ENCODE data around the gene C1orf50.
A peak's percentile ranks its signal among the peaks of the same experiment; 100 is the strongest.

The C1orf50 gene

DNA sequence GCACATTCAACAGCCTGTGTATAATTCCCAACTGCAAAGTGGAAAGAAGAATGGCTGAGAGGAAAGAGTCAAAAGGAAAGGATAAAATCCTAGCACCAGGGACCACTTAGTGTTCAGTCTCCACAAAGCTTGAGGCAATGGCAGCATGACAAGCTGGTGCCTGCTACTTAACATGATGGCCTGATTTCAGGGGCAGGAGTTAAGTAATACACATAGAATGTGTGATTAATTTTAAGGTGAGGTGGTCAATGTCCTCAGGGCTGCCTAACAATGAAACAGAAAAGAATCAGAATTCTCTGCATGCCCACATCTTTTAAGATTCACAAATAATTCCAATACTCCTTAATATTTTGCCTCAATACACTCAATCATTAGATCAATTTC, 9.2 kb upstream of the C1orf50 start:
- H3K9ac ChIP-seq (ENCODE audit: low read depth, low read length) = no peak overlapping the region

GRCh38 chr1:42758641-42759040, 8.4 kb upstream of the C1orf50 start:
- TF ChIP-seq EZH2 (IDR thresholded peaks at IDR 0.05; ENCODE audit: borderline replicate concordance, low read depth, low read length, severe bottlenecking) = no peak
- H3K36me3 ChIP-seq (ENCODE audit: insufficient read depth, low read length) = peaks cover 70% of the 10 kb centered on the region
- H3K9me3 ChIP-seq (ENCODE audit: insufficient read depth, low read length, severe bottlenecking) = no peaks in the 10 kb centered on the region
- DNase-seq = no peak
- H3K27me3 ChIP-seq (ENCODE audit: insufficient read depth, low read length, poor library complexity) = no peaks in the 10 kb centered on the region
- H3K4me3 ChIP-seq (ENCODE audit: low read depth in 1 of 2, low read length in 2 of 2) = no peak overlapping the region
- H3K27ac ChIP-seq (ENCODE audit: low read length) = no peak overlapping the region
- no peak for ATAC-seq (ENCODE audit: insufficient read depth, low read depth)
- H3K9ac ChIP-seq (ENCODE audit: low read depth, low read length) = no peak overlapping the region
- no peak overlapping the region for H3K4me2 ChIP-seq (ENCODE audit: insufficient read depth, low read length)
- no peaks in the 10 kb centered on the region for H3K4me1 ChIP-seq (ENCODE audit: insufficient read depth, low read length)
- H2AFZ ChIP-seq (ENCODE audit: low read depth, low read length) = no peak overlapping the region
- no peaks in the 10 kb centered on the region for H4K20me1 ChIP-seq (ENCODE audit: insufficient read depth, low read length)
- peaks cover 4% of the 10 kb centered on the region for H3K79me2 ChIP-seq (ENCODE audit: insufficient read depth, low read length)

More for the DNA sequence above, 9.2 kb upstream of the C1orf50 start:
- DNase-seq (no peak), ATAC-seq (ENCODE audit: insufficient read depth, low read depth) (no peak)
- TF ChIP-seq, protein P1, sequence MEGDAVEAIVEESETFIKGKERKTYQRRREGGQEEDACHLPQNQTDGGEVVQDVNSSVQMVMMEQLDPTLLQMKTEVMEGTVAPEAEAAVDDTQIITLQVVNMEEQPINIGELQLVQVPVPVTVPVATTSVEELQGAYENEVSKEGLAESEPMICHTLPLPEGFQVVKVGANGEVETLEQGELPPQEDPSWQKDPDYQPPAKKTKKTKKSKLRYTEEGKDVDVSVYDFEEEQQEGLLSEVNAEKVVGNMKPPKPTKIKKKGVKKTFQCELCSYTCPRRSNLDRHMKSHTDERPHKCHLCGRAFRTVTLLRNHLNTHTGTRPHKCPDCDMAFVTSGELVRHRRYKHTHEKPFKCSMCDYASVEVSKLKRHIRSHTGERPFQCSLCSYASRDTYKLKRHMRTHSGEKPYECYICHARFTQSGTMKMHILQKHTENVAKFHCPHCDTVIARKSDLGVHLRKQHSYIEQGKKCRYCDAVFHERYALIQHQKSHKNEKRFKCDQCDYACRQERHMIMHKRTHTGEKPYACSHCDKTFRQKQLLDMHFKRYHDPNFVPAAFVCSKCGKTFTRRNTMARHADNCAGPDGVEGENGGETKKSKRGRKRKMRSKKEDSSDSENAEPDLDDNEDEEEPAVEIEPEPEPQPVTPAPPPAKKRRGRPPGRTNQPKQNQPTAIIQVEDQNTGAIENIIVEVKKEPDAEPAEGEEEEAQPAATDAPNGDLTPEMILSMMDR (IDR thresholded peaks at IDR 0.05; ENCODE audit: borderline replicate concordance, extremely low read depth, low read length, poor library complexity, severe bottlenecking) = no peak
- no peak for TF ChIP-seq EZH2 (IDR thresholded peaks at IDR 0.05; ENCODE audit: borderline replicate concordance, low read depth, low read length, severe bottlenecking)
- H3K4me3 ChIP-seq (ENCODE audit: low read depth in 1 of 2, low read length in 2 of 2) = no peak overlapping the region
- no peaks in the 10 kb centered on the region for H4K20me1 ChIP-seq (ENCODE audit: insufficient read depth, low read length)
- no peaks in the 10 kb centered on the region for H3K79me2 ChIP-seq (ENCODE audit: insufficient read depth, low read length)
- H2AFZ ChIP-seq (ENCODE audit: low read depth, low read length) = no peak overlapping the region
- H3K36me3 ChIP-seq (ENCODE audit: insufficient read depth, low read length) = peaks cover 76% of the 10 kb centered on the region
- H3K4me1 ChIP-seq (ENCODE audit: insufficient read depth, low read length) = no peaks in the 10 kb centered on the region
- H3K27me3 ChIP-seq (ENCODE audit: insufficient read depth, low read length, poor library complexity) = no peaks in the 10 kb centered on the region
- no peak overlapping the region for H3K27ac ChIP-seq (ENCODE audit: low read length)
- H3K9me3 ChIP-seq (ENCODE audit: insufficient read depth, low read length, severe bottlenecking) = no peaks in the 10 kb centered on the region
- H3K4me2 ChIP-seq (ENCODE audit: insufficient read depth, low read length) = no peak overlapping the region

DNA sequence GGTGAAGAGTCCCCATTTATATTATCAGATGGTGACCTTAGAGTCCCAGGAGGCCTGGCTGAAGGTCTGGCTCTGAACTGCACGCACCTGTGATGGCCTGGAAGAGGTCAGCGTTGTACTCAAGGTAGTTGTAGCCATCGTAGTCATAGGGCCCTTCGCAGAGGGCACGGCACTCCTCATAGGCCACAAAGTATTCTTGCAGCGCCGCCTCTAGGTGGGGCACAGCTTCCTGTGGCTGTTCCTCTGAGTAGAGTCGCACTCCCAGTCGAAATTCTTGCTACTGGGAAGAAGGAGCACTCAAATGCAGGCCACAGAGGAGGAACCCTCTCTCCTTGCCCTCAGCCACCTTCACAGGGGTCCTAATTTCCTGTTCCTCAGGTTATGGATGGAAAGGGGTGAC, 7.9 kb upstream of the C1orf50 start:
- ATAC-seq (ENCODE audit: insufficient read depth, low read depth) (no peak), DNase-seq (no peak)
- Histone ChIP-seq H3K27ac (ENCODE audit: low read length) (no peak overlapping the region), H3K4me2 (ENCODE audit: insufficient read depth, low read length) (no peak overlapping the region), H3K9ac (ENCODE audit: low read depth, low read length) (no peak overlapping the region), H2AFZ (ENCODE audit: low read depth, low read length) (no peak overlapping the region), H3K4me1 (ENCODE audit: insufficient read depth, low read length) (no peaks in the 10 kb centered on the region), H3K27me3 (ENCODE audit: insufficient read depth, low read length, poor library complexity) (no peaks in the 10 kb centered on the region), H4K20me1 (ENCODE audit: insufficient read depth, low read length) (no peaks in the 10 kb centered on the region), H3K4me3 (ENCODE audit: low read depth in 1 of 2, low read length in 2 of 2) (no peak overlapping the region), H3K9me3 (ENCODE audit: insufficient read depth, low read length, severe bottlenecking) (no peaks in the 10 kb centered on the region), H3K79me2 (ENCODE audit: insufficient read depth, low read length) (peaks cover 8% of the 10 kb centered on the region), H3K36me3 (ENCODE audit: insufficient read depth, low read length) (peaks cover 66% of the 10 kb centered on the region)
- TF ChIP-seq, protein P1 (IDR thresholded peaks at IDR 0.05; ENCODE audit: borderline replicate concordance, extremely low read depth, low read length, poor library complexity, severe bottlenecking) = peak; percentile 15
- no peak for TF ChIP-seq EZH2 (IDR thresholded peaks at IDR 0.05; ENCODE audit: borderline replicate concordance, low read depth, low read length, severe bottlenecking)

DNA sequence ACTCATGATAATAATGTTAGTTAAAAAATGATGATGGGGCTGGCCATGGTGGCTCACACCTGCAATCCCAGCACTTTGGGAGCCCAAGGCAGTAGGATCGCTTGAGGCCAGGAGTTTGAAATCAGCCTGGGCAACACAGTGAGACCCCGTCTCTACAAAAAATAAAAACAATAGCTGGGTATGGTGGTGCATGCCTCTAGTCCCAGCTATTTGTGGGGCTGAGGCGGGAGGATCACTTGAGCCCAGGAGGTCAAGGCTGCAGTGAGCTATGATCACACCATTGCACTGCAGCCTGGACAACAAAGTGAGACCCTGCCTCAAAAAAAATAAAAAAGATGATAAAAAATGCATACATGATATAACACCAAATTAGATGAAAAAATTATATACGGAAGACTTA, 5.5 kb upstream of the C1orf50 start:
- ATAC-seq (ENCODE audit: insufficient read depth, low read depth) (no peak), DNase-seq (no peak)
- H3K9ac ChIP-seq (ENCODE audit: low read depth, low read length) = no peak overlapping the region
- H4K20me1 ChIP-seq (ENCODE audit: insufficient read depth, low read length) = no peaks in the 10 kb centered on the region; the same call in 1 of the 2 replicates
- no peaks in the 10 kb centered on the region for H3K27me3 ChIP-seq (ENCODE audit: insufficient read depth, low read length, poor library complexity)
- H3K27ac ChIP-seq (ENCODE audit: low read length) = no peak overlapping the region
- H2AFZ ChIP-seq (ENCODE audit: low read depth, low read length) = no peak overlapping the region
- H3K36me3 ChIP-seq (ENCODE audit: insufficient read depth, low read length) = peaks cover 41% of the 10 kb centered on the region
- TF ChIP-seq, protein P1 (IDR thresholded peaks at IDR 0.05; ENCODE audit: borderline replicate concordance, extremely low read depth, low read length, poor library complexity, severe bottlenecking) = no peak
- no peak for TF ChIP-seq EZH2 (IDR thresholded peaks at IDR 0.05; ENCODE audit: borderline replicate concordance, low read depth, low read length, severe bottlenecking)
- H3K4me1 ChIP-seq (ENCODE audit: insufficient read depth, low read length) = peaks cover 16% of the 10 kb centered on the region
- H3K9me3 ChIP-seq (ENCODE audit: insufficient read depth, low read length, severe bottlenecking) = no peaks in the 10 kb centered on the region
- no peak overlapping the region for H3K4me2 ChIP-seq (ENCODE audit: insufficient read depth, low read length)
- peaks cover 32% of the 10 kb centered on the region for H3K79me2 ChIP-seq (ENCODE audit: insufficient read depth, low read length)
- no peak overlapping the region for H3K4me3 ChIP-seq (ENCODE audit: low read depth in 1 of 2, low read length in 2 of 2)

Data from DND-41 (cell line).